GM19468 (cell line): Measurements from ENCODE around the gene TOP1.
A peak's percentile ranks its signal among the peaks of the same experiment; 100 is the strongest.
"Not testable (repeated sequence)": the region's sequence is repeated elsewhere in the genome, so short reads cannot be mapped to it uniquely, and the experiment has no call there.

Experiments
- ATAC-seq: cut with Tn5 transposase; IDR thresholded peaks from one replicate; pipeline ENCODE4 v1.9.1; 2021; ENCODE audit warnings: mild to moderate bottlenecking, moderate library complexity, moderate number of reproducible peaks; ENCODE audit not compliant: unreplicated experiment; ENCODE audit errors: extremely low read depth

Gene TOP1

DNA sequence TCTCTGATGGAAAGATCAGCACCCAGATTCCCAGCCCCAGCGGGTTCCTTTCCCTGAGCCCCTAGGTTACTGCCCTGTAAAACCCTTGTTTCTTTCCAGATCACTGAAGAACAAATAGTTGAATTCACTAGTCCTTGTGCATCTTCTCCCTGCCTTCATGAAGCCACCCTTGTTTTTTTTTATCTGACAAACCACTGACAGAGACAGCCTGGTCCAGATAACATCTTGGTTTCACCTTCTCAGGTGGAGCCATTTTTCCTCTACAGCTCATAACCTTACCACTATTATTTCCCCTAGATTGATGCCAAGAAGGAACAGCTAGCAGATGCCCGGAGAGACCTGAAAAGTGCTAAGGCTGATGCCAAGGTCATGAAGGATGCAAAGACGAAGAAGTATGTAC, 92.8 kb downstream of the TOP1 start:
- ATAC-seq = no peak

DNA sequence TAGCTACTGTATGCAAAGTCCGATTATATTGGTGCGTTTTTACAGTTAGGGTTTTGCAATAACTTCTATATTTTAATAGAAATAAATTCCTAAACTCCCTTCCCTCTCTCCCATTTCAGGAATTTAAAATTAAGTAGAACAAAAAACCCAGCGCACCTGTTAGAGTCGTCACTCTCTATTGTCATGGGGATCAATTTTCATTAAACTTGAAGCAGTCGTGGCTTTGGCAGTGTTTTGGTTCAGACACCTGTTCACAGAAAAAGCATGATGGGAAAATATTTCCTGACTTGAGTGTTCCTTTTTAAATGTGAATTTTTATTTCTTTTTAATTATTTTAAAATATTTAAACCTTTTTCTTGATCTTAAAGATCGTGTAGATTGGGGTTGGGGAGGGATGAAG, 95.0 kb downstream of the TOP1 start:
- no peak for ATAC-seq

DNA sequence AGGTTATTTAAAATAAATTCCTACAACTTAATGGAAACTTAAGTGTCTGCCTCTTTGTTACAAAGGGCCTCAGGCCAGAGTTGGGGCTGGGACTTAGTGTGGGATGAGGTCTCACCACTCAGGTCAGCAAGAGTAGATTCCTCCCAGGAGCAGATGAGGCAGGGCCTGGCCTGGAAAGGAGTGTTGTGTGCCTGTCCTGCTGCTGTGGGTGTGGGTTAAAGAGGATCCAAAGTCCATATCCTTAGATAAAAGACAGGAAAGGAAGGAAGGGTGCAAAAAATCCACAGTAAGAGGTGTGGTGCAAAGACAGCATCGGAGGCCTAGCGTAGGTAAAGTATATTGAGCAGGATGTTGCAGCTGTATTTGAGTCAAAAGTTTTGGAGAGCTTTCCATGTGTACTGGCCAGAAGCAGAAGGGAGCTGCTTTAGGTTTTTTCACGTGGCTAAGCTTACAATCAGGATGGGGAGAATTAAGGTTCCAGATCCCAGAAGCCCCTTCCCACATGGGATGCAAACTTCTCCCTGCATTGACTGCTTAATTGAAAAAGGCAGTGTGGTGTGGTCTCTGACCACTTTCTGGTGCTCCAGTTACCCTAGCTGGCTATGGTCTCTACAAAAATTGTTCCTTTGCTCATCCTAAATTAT, 96.0 kb downstream of the TOP1 start:
- no peak for ATAC-seq

DNA sequence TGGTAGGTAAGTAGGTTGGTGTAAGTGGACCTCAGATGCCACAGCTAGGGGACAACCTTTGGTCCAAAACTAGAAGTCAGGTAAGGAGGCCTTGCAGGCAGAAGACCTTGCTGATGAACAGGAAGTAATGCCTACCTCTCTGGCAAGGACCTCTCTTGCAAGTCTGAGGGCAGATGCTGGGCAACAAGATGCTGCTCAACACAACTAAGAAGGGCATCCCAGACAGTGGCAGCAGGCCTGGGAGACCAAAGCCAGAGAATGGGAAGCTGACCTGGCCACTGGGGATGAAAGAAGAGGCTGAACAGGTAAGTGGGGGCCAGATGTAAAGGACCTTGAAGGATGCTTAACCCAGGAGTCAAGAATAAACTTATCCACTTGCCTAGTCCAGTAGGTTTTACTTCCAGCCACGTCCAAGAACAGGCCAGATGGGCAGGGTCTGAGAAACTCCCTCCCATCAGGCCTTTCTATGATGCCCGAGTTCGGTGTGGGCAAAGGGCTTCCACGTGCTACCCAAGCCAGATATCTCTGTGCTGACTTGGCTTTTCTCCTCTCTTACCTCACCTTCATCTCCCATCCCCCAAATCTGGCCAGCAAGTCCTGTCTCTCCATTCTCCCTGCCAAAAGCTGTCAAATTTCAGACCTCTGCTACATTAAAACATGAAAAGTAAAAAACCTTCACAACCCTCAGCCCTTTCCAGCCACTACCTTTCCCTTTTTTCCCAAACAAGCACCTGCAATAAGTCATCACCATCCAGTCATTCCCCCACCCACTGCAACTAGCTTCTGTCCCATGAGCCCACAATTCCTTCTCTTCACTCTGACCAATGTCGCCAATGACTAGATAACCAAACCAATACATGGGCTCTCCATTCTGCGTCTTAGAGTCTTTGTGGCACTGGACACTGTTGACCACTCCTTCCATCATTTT, 97.2 kb downstream of the TOP1 start:
- no peak for ATAC-seq

DNA sequence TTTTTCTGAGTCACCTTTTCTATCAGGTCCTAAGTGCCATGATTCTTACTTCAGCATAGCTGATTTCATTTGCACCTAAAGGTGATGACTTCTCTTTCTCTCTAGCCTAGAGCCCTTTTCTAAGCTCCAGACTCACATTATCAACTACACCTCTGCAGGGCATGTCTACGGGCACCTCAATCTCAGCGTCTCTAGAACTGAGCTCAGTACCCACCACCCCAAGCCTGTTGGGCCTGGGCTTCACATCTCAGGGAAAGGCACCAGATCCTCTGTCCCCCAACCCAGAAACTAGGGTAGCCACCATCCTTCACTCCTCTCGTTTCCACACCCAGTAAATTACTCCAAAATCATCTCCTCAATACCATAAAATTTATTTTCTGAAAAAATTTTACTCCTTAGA, 98.1 kb downstream of the TOP1 start:
- no peak for ATAC-seq

DNA sequence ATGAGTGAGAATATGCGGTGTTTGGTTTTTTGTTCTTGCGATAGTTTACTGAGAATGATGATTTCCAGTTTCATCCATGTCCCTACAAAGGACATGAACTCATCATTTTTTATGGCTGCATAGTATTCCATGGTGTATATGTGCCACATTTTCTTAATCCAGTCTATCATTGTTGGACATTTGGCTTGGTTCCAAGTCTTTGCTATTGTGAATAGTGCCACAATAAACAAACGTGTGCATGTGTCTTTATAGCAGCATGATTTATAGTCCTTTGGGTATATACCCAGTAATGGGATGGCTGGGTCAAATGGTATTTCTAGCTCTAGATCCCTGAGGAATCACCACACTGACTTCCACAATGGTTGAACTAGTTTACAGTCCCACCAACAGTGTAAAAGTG, 99.7 kb downstream of the TOP1 start:
- not testable (repeated sequence) for ATAC-seq

DNA sequence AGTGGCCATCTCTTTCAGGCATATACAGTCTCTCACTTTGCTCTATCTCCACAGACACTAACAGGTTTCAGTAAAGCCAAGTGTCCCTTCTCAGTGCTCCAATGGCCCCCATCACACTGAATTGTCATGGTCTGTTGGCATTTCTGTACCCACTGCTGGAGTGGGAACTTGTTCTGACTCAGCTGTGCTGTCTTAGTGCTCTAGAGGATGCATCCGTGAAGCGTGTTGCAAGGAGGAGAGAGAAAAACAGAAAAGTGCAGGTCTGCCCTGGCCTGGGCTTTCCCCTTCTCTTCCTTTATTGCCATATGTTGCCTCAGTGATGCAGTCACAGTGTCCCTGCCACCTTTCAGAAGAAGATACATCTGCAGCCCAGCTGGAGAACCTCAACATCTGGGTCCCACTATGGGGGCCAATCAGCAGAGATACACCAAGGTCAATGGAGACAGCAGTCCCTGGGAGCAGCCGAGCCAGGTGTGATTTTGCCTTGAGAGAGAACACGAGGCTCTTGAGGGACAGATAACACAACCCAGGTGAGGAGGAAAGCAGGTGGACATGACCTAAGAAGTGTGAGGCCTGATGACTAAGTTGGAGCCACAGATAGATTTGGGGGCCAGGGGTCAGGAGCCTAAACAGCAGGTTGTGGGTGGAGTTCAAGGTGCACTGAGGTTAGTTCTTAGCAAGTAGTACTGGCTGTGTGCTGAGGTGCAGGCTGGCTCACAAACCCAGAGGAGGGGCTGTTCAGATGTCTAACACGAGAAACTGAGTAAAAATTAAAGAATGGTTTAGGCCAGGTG, 103.2 kb downstream of the TOP1 start:
- no peak for ATAC-seq

DNA sequence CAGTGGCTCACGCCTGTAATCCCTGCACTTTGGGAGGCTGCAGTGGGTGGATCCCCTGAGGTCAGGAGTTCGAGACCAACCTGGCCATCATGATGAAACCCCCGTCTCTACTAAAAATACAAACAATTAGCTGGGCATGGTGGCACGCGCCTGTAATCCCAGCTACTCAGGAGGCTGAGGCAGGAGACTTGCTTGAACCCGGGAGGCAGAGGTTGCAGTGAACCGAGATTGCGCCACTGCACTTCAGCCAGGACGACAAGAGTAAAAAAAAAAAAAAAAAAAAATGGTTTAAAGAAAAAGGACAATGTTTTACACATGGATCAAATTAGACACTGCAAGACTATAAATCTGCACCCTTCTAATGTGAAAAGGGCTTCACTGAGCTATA, 103.8 kb downstream of the TOP1 start:
- ATAC-seq = not testable (repeated sequence)

DNA sequence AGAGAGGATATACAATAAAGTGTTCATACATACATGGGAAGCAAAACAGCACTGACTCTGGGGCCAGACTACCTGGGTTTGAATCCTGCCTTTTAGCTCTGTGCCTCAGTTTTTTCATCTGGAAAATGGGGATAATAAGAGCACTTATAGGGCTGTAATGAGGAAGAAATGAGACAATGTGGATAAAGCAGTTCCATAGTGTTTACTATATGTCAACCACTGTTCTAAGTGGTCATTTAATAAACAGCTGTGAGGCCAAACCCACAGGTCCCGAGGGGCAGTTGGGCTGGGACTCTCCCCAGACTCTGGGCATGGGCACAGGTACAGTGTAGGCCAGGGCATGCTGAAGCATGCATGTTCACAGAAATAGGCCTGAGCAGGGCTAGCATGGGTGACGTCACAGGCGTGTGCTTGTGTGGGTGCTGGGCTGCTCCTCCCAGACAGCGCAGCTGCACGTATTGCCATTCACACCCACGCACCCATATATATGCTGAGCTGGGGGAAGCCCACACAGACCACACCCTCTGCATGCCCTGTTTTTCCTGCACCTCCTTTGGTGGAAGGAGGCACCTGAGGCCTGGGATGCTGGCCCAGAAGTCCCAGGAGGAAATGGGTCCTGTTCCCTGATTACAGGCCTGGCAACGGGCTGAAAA, 105.2 kb downstream of the TOP1 start:
- ATAC-seq = no peak

DNA sequence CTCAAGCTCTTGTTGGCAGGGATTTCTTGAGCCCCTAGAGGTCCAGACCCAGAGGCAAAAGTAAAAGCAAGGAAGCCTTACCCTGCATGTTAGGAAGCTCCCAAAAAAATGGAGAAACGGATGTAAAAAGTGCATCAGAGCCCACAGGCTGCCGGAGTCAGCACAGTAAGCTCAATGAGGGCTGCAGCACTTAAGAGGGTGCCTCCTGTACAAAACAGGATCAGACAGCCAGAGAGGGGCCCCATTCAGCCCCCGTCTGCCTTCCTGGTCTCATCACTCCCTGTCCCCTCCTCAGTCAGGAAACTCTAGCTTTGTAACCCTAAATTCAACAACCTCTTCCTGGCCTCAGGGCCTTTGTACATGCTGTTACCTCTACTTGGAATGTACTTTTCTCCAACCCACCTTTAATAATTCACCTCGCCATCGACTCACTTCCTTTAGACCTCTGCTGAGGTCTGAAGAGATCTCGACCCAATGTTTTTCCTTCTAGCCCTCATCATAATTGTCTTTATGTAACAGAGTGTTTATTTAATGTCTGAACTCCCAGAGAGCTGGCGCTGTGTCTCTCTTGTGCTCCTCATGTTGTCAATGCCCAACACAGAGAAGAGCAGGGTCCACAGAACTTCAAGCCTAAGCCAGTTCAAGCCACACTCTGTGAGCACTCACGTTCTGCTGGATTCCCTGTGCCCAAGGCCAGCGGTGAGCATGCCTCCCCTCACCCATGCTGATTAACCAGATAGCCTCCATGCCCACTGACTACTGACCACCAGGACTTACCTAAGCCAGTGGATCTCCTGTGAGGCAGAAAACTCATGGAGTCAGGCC, 106.0 kb downstream of the TOP1 start:
- ATAC-seq = no peak

DNA sequence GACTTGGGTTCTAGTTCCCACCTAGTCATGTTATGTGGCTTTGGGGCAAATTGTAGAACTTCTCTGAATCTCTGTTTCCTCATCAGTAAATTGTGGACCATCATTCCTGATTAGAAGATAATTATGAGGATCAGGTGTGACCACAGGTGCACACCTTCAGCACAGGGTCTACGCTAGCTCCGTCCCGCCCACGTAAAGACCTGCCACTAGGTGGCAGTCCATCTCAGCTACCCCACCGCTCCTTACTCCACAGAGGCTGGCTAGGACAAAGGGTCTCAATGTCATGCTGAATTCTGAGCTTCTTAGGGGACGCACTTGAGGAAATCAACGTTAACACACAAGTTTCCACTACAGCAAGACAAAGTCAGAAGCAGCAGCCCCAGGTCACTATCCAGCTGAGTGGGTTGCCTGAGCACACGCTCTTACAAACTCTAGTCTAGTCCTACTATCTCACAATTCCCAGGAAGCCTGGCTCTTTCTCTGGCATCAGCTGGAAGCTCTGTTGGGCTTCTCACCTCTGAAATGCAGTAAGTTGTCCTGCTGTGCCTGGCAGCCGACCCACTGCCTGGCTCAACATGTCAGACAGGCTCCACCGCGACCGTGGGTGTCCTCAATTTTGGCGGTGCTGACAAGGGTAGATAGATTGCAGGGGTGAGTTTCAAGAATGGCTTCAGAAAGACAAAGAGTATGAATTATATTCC, 106.7 kb downstream of the TOP1 start:
- ATAC-seq = no peak

DNA sequence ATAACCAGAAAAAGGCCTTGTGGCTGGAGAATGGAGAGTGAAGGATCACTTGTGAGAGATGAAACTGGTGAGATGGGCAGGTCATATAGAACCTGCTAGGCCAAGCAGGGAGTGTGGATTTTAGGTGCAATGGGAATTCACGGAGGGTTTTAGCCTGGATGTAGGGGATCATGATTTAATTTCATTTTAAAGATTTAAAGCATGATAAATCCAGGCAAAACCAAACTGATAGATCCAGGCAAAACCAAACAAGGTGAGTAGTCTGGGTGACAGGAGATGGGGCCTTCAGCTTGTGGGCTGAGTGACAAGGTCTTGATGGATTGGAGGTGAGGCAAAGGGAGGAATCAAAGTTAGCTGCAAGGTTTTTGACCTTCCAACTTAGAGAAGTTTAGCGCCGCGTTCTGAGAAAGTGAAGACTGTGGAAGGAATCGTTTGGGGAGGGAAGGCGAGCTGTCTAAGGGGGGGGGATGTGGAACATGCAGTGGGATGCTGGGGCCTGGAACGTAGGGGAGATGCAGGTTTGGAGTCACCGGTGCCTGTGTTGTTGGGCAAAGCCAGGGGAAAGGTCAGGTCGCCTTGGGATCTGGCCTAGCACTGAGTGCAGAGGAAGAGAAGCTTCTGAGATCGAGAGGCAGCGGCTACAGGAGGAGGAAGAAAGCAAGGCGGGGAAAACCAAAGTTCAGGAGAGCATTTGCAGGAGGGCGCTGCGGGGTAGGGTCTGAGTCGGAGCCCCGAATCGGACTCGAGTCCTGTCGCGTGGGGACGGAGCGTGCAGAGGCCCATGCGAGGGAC, 107.5 kb downstream of the TOP1 start:
- ATAC-seq = no peak

DNA sequence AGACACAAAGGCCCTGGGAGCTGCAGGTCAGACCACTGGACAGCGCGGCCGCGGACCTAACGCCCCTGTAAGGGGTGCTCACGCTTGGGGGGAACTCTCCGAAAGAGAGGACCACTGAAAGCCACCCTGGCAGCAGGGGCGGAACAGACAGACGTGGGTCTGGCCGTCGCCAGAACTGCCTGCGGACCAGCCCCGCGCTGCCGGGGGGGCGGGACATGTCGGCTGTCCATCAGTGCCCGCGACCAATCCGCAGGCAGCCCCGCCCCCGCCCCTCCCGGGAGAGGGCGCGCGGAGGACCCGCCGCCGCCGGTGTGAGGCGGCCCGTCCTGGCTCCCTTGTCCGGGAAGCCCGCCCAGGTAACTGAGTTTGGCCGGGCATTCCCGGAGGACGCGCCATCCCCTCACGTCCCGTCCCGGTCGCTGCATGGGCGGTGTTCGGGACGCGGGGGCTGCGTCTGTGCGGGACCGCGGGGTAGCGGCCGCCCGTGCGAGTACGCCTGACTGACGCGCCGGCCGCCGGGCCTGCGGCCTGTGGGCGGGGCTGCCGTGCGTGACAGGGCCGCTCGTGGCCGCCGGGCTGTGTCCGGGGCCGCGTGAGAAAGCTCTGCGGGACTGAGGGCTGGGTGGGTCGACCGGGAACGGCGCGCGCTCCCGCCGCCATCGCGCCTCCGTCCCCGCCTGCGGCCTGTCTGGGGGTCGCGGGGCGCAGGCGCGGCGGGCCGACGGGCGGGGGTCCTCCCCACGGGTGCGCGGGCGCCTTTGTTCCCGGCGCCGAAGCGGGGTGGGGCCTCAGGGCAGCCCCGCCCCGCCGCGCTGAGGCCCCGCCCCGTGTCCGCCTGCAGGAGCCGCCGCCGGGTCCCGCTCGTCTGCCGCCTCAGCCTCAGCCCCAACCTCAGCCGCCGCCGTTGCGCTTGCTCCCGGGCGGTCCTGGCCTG, 108.3 kb downstream of the TOP1 start, which contains the start of gene PLCG1:
TSS of gene PLCG1 (plus strand) at position 864 of the 934 bp plus-strand sequence. CDS start 99 bp downstream, outside the sequence.
- peak; percentile 24 for ATAC-seq

DNA sequence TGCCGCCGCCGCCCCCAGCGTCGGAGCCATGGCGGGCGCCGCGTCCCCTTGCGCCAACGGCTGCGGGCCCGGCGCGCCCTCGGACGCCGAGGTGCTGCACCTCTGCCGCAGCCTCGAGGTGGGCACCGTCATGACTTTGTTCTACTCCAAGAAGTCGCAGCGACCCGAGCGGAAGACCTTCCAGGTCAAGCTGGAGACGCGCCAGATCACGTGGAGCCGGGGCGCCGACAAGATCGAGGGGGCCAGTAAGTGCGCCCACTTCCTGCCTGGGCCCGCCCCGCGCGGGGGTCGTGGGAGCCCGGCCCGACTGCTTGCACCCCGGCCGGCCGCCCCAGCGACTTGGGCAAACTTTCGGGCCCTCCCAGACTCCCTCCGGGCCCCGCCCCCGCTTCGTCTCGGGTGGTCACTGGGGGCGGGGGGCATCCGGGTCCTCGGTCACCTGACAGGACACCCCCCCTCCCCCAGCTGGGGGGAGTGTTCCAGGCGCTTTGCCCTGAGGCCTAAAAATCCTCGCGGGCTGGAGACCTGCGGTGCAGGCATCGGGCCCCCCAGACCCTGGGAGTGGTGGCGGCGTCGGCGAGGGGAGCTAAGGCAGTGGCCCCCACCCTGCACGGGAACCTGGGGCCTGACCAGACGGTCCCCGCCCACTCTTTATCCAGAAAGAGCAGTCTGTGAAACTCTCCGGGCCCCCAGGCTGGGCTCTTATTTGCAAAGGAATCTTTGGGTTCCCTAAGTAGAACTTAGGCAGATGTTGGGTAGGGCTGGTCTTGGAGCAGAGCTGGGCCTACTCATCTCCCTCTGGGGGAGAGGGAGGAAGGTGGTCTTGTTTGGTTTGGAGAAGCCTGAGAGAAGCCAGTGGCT, 109.2 kb downstream of the TOP1 start:
- ATAC-seq = no peak

DNA sequence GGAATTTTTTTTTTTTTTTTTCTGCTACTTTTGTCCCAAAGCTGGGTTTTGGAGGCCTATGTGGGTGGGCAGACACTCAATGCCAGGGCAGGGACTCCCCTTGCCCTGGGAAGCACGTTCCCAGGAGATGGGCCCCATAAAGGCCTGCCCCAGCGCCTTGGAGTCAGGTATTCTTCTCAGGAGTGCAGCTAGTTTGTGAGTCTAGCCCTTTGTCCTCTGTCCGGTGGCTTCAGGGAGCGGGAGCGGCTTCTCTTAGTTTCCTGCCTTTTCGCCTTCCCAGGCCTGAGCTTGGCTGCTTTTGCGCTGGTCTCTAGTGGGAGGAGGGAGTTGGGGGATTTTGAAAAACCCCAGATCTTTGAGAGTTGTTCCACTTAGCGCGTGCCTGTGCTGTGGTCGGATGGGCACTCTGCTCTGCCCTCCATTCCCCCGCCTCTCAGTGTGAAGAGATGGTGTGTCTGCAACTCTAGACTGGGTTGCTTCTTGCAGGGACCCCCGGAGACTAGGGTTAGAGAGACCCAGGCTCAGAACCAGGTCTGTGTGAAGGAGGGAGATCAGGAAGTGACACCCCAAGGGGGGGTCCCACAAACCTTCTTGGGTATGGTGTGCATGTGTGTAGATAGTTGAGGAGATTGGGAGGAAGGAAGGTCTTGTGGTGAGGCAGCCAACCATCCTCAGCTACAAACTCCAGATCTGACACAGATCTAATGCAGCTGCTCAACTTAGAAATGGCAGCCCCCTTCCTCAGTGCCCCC, 110.0 kb downstream of the TOP1 start:
- no peak for ATAC-seq
